Endothelial cell of umbilical vein (primary cell): ENCODE data around the gene MRPL24. TPM values are rescaled to one million over a fixed set of nuclear protein-coding genes. Genes with fewer than 3 reads are reported as not detected.

Source experiments
- BruUV-seq: library from RNA; stranded (reverse); fragments of 400-500 nt; replicated peaks from 2 replicates; lab custom pipeline; 2021; lab: Mats Ljungman, UMichigan
- CTCF ChIA-PET: fragments of 300-600, 350-600 bp; sonication (Branson Sonifier 250); formaldehyde crosslinking; loops from one replicate; lab custom pipeline; 2021; ENCODE audit warnings: antibody characterized with exemption, inconsistent platforms; lab: Charles Lee
- POLR2A ChIA-PET: fragments of 300-600, 350-600 bp; sonication (Branson Sonifier 250); formaldehyde crosslinking; loops from one replicate; lab custom pipeline; 2021; ENCODE audit warnings: antibody characterized with exemption, inconsistent platforms; lab: Charles Lee
- DNase-seq: peaks from one replicate; pipeline ENCODE4 v3.0.0-alpha.2; 2011; ENCODE audit warnings: low read depth, low spot score
- FAIRE-seq: peaks from 2 replicates; lab custom pipeline; 2011; peaks lifted over from hg19 to GRCh38; lab: Jason Lieb, UNC
- H2AFZ ChIP-seq: 2 replicates; pipeline ENCODE4 v1.6.0; 2012; ENCODE audit warnings: low read depth, low read length, control low read depth, inconsistent platforms
- H3K27ac ChIP-seq: 2 replicates; pipeline ENCODE4 v1.5.1; 2011; ENCODE audit warnings: low read depth, mild to moderate bottlenecking, control low read depth, low read length, moderate library complexity; ENCODE audit not compliant: insufficient read depth
- H3K27me3 ChIP-seq, 2 experiments: 2 replicates each; pipeline versions ENCODE4 v1.6.0 to v1.6.1; 2011; ENCODE audit warnings: low read length in 2 of 2, mixed read lengths in 1 of 2; ENCODE audit not compliant: control insufficient read depth in 2 of 2, insufficient read depth in 2 of 2
- H3K36me3 ChIP-seq, 2 experiments: 2 replicates in 1 of 2; 3 replicates in 1 of 2; pipeline ENCODE4 v1.5.1; 2011; ENCODE audit warnings: low read length in 2 of 2, mild to moderate bottlenecking in 1 of 2, moderate library complexity in 1 of 2; ENCODE audit not compliant: control insufficient read depth in 2 of 2, insufficient read depth in 2 of 2; ENCODE audit errors: extremely low read depth in 1 of 2
- H3K4me1 ChIP-seq: 3 replicates; pipeline ENCODE4 v1.5.1; 2011; ENCODE audit warnings: mild to moderate bottlenecking, low read length; ENCODE audit not compliant: control insufficient read depth, insufficient read depth; ENCODE audit errors: extremely low read depth
- H3K4me2 ChIP-seq: 2 replicates; pipeline ENCODE4 v1.6.1; 2011; ENCODE audit warnings: low read length, control low read depth, mixed read lengths; ENCODE audit not compliant: insufficient read depth
- H3K4me3 ChIP-seq, 3 experiments: fragments of 200-600 bp in 1 of 3; sonication (generic), shearing (Covaris generic) in 1 of 3; replicated peaks in 1 of 3; 2 replicates each; pipeline ENCODE4 v1.5.1; 2011 to 2016; ENCODE audit warnings: control low read depth in 3 of 3, low read length in 3 of 3, mild to moderate bottlenecking in 2 of 3, inconsistent platforms in 1 of 3, low read depth in 1 of 3, moderate library complexity in 1 of 3; ENCODE audit not compliant: insufficient read depth in 1 of 3
- H3K79me2 ChIP-seq: 2 replicates; pipeline ENCODE4 v1.6.0; 2012; ENCODE audit warnings: low read length, inconsistent platforms; ENCODE audit not compliant: control insufficient read depth, insufficient read depth
- H3K9ac ChIP-seq: replicated peaks from 2 replicates; pipeline ENCODE3; 2011; ENCODE audit warnings: low read length, control low read depth; ENCODE audit not compliant: insufficient read depth; ENCODE audit errors: extremely low read depth
- H3K9me1 ChIP-seq: replicated peaks from 3 replicates; pipeline ENCODE4 v1.6.0; 2011; ENCODE audit warnings: mild to moderate bottlenecking, low read length; ENCODE audit not compliant: control insufficient read depth, insufficient read depth; ENCODE audit errors: extremely low read depth
- H3K9me3 ChIP-seq: replicated peaks from 2 replicates; pipeline ENCODE4 v1.5.1; 2012; ENCODE audit warnings: low read length, inconsistent platforms; ENCODE audit not compliant: control insufficient read depth, insufficient read depth
- H4K20me1 ChIP-seq: replicated peaks from 2 replicates; pipeline ENCODE3; 2011; ENCODE audit warnings: mild to moderate bottlenecking, low read length; ENCODE audit not compliant: control insufficient read depth, insufficient read depth; ENCODE audit errors: extremely low read depth
- EZH2 ChIP-seq: IDR thresholded peaks from 2 replicates; pipeline ENCODE4 v1.6.1; 2012; ENCODE audit warnings: borderline replicate concordance, low read depth, mild to moderate bottlenecking, moderate library complexity, low read length, inconsistent platforms; ENCODE audit not compliant: severe bottlenecking
- FOS ChIP-seq: IDR thresholded peaks from 2 replicates; pipeline ENCODE4 v1.6.1; 2011; ENCODE audit warnings: mild to moderate bottlenecking, low read length, moderate library complexity, borderline replicate concordance; ENCODE audit not compliant: insufficient read depth
- GATA2 ChIP-seq: IDR thresholded peaks from 2 replicates; pipeline ENCODE4 v1.7.0; 2011; ENCODE audit warnings: low read depth, mild to moderate bottlenecking, moderate library complexity, mixed read lengths, low read length; ENCODE audit not compliant: insufficient read length, insufficient read depth
- JUN ChIP-seq: IDR thresholded peaks from 2 replicates; pipeline ENCODE4 v1.6.1; 2011; ENCODE audit warnings: borderline replicate concordance, low read depth; ENCODE audit not compliant: insufficient read length, insufficient read depth
- MYC ChIP-seq: IDR thresholded peaks from one replicate; pipeline ENCODE4 v1.6.1; 2011; ENCODE audit warnings: mild to moderate bottlenecking, low read depth, low read length
- POLR2A ChIP-seq: IDR thresholded peaks from 2 replicates; pipeline ENCODE4 v1.6.1; 2012; ENCODE audit warnings: low read depth, mild to moderate bottlenecking, control low read depth, low read length
- POLR2AphosphoS5 ChIP-seq: IDR thresholded peaks from 2 replicates; pipeline ENCODE4 v1.6.1; 2012; ENCODE audit warnings: low read depth, mild to moderate bottlenecking, control low read depth, low read length, moderate library complexity; ENCODE audit not compliant: insufficient read depth
- dilution Hi-C: fragments of 300-500 bp; cut with MboI; formaldehyde crosslinking; loops from one replicate; pipeline ENCODE4 v1.15.0; 2019; ENCODE audit warnings: low sequenced_read_pairs; ENCODE audit not compliant: extremely low pct_ligation_motif_present
- intact Hi-C: fragments of 100-400 bp; cut with micrococcal nuclease; formaldehyde crosslinking; loops from one replicate; pipeline ENCODE4 v1.10.0; 2022
- polyA plus RNA-seq, 4 experiments: library from polyadenylated mRNA; depleted of rRNA in 3 of 4; stranded (reverse) in 3 of 4; unstranded in 1 of 4; fragments of >200 nt; gene quantifications; 2 replicates each; pipeline versions ENCODE4 v1.2.1 to v1.2.3, GENCODE V29; 2011 to 2012; ENCODE audit warnings: missing spikeins in 1 of 4
- total RNA-seq: library from RNA; stranded (reverse); gene quantifications from 2 replicates; pipeline ENCODE4 v1.2.3, GENCODE V29; 2021
- TF ChIP-seq, protein P1 (sequence below): IDR thresholded peaks from 2 replicates; pipeline ENCODE4 v1.6.1; 2011; ENCODE audit not compliant: insufficient read depth, insufficient read length
- TF ChIP-seq, protein P2 (sequence below), 2 donors: IDR thresholded peaks; 1 replicate in 1 of 2; 2 replicates in 1 of 2; pipeline ENCODE4 v1.5.1; 2011; ENCODE audit warnings: low read length in 2 of 2, mild to moderate bottlenecking in 2 of 2, moderate library complexity in 2 of 2, control low read depth in 1 of 2, inconsistent platforms in 1 of 2, low read depth in 1 of 2; ENCODE audit not compliant: insufficient read depth in 1 of 2; ENCODE audit errors: extremely low read depth in 1 of 2

MRPL24 gene
- total and polyA plus RNA-seq, 2 donors (not counting 3 experiments of a cell fraction or from before 2014, with no cell fraction given) = 47.9 to 77.7 TPM

DNA sequence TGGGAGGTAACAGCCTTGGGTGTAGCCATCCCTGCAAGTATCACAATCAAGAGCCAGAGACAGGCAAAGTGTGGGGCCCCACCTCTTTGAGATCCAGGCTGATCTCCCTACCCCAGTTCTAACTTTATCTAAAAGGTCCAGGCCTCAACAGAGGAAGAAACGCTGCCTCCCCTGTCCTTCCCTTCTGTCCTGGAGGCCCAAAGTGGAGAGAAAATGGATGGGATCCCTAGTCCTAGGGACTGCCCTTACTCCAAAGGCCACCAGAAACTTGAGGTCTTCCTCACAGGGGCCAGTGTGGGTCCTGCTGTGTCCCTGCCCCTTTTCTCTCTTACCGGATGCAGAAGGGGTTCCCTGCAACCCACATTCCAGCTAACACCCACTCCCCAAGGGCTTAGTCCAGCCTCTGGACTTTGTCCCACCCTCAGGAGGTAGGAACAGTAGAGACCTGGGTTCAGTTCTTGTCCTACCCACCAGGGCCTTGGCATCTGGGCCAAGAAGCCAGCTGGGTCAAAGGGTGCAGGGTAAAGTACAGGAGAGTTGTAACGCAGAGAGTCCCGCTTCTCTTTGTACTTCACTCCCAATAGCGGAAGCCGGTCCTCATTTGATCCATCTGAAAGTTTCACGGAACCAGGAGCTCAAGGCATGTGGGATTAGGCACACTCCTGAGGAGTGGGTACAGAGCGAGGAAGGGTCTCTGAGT, 8.7 kb upstream of the MRPL24 start:
- Histone ChIP-seq H3K9me3 (no peaks in the 10 kb centered on the region), H3K4me3 (peak overlapping the region; percentile 88 to 94 (median 92)), H3K79me2 (peaks cover 75% of the 10 kb centered on the region), H3K36me3 (peaks cover 0 to 6% of the 10 kb centered on the region in 2 experiments), H4K20me1 (no peaks in the 10 kb centered on the region), H3K4me2 (peak overlapping the region; percentile 76), H3K4me1 (peaks cover 51% of the 10 kb centered on the region), H3K9me1 (no peaks in the 10 kb centered on the region), H3K27ac (peak overlapping the region; percentile 85), H2AFZ (no peak overlapping the region), H3K27me3 (no peaks in the 10 kb centered on the region), H3K9ac (peak overlapping the region; percentile 69)
- ChIA-PET CTCF (interaction anchor here (1.3 to 3.9 kb wide), 2 partner anchors 9 to 22 kb away, joined by 4 to 49 read pairs; partner anchors contain the start of genes ISG20L2, METTL25B and MRPL24), POLR2A (no interaction called here)
- DNase-seq = no peak
- dilution Hi-C loops (no loop called here), intact Hi-C loops (loop anchor here (5.0 kb wide), 1 partner anchor 247 kb away; the partner anchor contains the start of gene MEF2D)
- no peak for TF ChIP-seq POLR2A
- no peak for TF ChIP-seq MYC
- no peak for TF ChIP-seq EZH2
- TF ChIP-seq GATA2 = no peak
- TF ChIP-seq, protein P1, sequence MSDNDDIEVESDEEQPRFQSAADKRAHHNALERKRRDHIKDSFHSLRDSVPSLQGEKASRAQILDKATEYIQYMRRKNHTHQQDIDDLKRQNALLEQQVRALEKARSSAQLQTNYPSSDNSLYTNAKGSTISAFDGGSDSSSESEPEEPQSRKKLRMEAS = no peak
- no peak for TF ChIP-seq FOS
- TF ChIP-seq, protein P2, sequence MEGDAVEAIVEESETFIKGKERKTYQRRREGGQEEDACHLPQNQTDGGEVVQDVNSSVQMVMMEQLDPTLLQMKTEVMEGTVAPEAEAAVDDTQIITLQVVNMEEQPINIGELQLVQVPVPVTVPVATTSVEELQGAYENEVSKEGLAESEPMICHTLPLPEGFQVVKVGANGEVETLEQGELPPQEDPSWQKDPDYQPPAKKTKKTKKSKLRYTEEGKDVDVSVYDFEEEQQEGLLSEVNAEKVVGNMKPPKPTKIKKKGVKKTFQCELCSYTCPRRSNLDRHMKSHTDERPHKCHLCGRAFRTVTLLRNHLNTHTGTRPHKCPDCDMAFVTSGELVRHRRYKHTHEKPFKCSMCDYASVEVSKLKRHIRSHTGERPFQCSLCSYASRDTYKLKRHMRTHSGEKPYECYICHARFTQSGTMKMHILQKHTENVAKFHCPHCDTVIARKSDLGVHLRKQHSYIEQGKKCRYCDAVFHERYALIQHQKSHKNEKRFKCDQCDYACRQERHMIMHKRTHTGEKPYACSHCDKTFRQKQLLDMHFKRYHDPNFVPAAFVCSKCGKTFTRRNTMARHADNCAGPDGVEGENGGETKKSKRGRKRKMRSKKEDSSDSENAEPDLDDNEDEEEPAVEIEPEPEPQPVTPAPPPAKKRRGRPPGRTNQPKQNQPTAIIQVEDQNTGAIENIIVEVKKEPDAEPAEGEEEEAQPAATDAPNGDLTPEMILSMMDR (IDR thresholded peaks at IDR 0.05; ENCODE audit: extremely low read depth in 1 of 2, insufficient read depth in 1 of 2, low read depth in 1 of 2, low read length in 2 of 2) = no peak
- no peak for TF ChIP-seq POLR2AphosphoS5
- TF ChIP-seq JUN = no peak
- BruUV-seq = no TSS peak
- no peak for FAIRE-seq
